GM19395 (cell line): ENCODE measurements around the gene RAE1.
A peak's percentile ranks its signal among the peaks of the same experiment; 100 is the strongest.

Source experiments
- ATAC-seq: cut with Tn5 transposase; IDR thresholded peaks from one replicate; pipeline ENCODE4 v1.9.1; 2021; ENCODE audit warnings: mild to moderate bottlenecking, moderate library complexity; ENCODE audit not compliant: unreplicated experiment

Gene RAE1

DNA sequence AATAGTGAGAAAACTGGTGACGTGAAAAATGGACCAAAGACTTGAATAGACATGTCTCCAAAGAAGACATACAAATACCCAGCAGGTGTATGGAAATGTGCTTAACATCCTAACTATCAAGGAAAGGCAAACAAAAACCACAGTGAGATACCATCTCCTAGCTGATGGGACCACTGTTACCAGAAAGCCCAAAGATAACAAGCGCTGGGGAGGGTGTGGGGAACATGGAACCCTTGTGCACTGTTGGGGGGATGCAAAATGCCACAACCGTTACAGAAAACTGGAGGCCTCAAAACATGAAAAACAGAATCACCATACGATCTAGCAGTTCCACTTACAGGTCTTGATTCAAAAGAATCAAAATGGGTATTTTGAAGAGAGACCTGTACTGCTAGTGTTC lies 20.3 kb downstream of the RAE1 start:
- ATAC-seq = no peak

DNA sequence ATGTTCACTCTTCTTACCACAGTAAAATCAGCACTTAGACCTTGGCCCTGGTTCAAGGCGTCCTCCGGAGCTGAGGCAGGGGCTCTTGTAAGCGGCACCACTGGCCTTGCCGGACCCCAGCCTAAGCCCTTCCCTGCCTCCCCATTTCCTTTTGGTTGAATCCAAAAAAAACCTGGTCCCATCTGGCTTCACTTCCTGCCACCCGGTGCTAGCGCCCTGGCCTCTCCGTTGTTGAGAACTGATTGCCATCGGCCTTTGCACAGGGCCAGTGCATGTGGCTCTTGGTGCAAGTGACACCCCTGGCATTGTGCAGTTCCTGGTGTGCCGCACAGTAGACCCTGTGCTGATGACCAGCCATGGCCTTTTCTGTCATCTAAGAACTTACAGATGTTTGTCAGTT lies 21.1 kb downstream of the RAE1 start:
- ATAC-seq = no peak

- ATAC-seq = no peak
Observed at GRCh38 chr20:57372581-57373350, 21.7 kb downstream of the RAE1 start.

GRCh38 chr20:57374343-57374930 lies 23.4 kb downstream of the RAE1 start:
- ATAC-seq = no peak

DNA sequence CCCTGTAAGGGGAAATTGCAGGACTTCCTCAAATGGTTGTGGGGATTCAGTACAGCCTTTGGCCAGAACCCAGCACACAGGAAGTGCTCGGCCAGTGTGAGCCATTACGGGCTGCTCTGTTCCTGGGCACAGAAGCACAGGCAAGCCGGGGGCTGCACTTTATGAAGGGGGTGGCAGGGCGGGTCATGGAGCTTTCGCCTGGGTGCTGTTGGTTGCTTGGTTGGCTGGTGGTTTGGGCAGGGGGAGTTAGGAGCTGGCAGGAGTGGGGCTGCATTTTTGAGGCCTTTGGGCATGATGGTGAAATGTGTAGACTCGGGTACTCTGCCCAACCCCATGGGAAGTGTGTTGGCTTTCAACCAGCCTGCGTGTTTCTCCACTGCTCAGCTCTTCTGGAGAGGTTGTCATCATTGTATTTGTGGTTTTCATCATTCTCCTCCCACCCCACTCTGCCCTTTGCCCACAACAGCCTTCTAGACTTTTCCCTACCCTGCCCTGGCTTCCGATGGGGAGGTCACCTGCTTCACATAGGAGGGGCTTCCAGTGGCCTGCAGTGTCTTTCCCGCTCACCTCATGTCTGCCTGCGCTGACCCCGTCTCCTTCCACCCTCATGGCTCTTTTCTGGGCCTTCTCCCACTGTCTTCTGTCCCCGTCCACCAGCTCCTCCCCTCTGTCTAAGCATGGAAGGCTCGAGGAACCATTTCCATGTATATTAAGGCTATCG lies 24.0 kb downstream of the RAE1 start:
- ATAC-seq = no peak

DNA sequence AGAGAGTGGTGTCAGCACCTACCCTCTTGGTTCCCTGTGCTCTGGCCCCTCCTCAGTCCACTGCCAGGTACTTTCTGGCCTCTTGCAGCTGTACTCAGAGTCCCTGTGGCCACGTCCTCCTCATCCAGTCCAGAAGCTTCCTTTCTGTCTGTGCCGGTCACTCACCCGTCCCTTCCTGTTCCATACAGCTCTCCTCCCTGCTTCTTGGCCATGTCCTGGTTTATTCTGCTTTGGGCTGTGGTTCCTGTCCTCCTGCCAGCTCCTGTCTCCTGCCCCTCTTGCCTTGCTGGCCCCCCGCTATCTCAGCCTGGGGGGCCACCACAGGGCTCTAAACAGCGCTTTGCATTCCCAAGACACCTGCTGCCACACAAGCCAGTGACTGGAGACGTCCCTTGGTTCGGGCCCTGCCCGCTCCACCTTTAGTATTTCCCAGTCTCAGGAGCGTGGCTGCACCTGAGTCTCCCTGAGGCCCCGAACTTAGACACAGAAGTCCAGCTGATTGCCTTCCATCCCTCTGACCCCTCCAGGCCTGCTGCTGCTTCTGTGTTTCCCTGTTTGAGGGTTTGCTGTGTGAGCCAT lies 24.7 kb downstream of the RAE1 start:
- ATAC-seq = no peak

- no peak for ATAC-seq
Observed at GRCh38 chr20:57377350-57377749, 26.3 kb downstream of the RAE1 start.

- no peak for ATAC-seq
Observed at GRCh38 chr20:57378107-57378506, 27.1 kb downstream of the RAE1 start.

GRCh38 chr20:57378646-57379262 lies 27.7 kb downstream of the RAE1 start:
- no peak for ATAC-seq

- no peak for ATAC-seq
Observed at GRCh38 chr20:57379263-57379647, 28.2 kb downstream of the RAE1 start.

GRCh38 chr20:57380081-57380750 lies 29.2 kb downstream of the RAE1 start:
- no peak for ATAC-seq

DNA sequence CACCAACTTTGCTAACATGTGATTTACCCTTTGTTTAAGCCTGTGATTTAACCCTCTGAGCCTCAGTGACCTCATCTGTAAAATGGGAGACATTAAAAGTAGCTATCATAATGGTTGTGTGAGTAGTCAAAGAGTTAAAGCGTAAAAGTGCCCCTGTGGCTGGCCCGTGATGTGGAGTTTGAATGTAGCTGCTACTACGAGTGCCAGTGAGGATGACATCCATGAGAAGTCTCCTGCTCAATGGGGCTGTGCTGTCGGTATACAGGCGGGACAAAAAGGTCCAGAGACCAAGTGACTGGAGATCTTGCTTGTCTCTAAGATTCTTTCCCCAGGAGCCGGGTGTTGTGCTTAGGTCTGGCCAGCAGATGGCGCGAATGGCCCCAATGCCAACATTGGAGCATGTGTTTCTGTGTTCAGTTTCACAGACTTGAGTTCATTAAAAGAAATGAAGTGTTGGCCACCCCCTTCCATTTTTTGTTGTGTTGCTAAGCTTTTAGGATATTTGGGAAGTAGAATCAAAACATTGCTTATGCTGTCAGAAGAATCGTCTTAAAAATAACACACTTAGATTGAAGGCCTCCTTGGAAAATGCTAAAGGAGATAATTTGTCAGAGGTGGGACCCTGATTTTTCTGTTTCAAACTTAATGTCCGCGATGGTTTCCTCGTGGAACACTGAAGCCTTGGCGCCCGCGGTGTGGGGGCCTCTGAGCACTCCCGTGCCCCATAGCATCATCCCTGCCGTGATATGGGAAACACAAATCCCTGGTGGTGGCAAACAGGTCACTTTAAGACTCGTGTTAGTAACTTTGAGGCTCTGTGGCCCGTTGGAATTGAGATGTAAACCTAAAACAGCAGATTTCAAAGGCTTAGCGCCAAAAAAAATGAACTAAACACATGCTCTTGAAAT lies 30.8 kb downstream of the RAE1 start:
- peak; percentile 65 for ATAC-seq

GRCh38 chr20:57382516-57382915 lies 31.5 kb downstream of the RAE1 start:
- ATAC-seq = no peak

GRCh38 chr20:57383447-57384347 lies 32.6 kb downstream of the RAE1 start:
- no peak for ATAC-seq

DNA sequence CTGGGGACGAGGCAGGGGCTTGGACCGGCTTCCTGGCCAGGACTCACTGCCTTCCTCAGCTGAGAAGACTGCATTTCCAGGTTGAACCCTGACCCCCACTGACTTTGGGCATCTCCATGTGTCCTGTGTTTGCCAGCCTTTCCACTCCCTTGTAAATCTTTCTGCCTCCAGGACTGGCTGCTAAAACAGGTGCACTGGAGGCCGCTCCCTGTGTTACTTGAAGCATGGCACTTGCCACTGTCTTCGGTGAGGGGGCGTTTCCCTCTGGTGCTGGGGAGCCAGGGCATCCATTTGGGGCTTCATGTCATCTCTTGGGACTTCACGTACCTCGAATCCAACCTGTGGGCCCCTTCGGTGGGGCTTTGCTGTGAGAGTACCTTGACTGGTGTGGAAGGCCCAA lies 33.4 kb downstream of the RAE1 start:
- ATAC-seq = no peak

DNA sequence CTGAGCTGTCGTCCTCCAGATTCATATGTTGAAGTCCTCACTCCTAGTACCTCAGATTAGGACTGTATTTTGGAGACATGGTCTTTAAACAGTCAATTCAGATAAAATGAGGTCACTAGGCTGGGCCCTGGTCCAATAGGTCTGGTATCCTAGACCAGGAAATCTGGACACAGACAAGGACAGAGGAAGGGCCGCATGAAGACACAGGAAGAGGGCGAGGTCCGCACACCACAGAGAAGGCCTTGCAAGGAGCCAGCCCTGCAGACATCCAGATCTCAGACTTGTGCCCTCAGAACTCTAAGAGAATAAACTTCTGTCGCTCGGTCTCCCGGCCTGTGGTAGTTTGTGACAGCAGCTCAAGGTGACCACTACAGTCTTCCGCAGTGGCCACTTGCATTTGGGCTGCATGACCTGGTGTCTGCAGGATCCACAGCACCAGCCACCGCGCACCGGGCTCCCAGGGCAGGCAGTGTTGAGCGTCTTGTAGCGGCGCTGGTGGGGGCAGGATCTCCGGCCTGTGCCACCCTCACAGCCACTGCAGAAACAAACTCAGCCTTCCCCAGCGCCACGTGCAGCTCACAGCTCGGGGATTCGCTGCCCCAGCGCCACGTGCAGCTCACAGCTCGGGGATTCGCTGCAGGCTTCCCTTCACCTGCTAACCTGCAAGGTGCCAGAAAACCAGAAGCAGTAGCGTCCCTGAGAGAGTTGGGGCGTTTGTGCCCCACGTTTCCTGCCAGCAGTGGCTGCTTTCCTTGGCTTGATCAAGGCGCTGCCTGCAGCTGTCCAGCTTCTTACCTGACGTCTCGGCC lies 34.1 kb downstream of the RAE1 start:
- ATAC-seq = no peak

DNA sequence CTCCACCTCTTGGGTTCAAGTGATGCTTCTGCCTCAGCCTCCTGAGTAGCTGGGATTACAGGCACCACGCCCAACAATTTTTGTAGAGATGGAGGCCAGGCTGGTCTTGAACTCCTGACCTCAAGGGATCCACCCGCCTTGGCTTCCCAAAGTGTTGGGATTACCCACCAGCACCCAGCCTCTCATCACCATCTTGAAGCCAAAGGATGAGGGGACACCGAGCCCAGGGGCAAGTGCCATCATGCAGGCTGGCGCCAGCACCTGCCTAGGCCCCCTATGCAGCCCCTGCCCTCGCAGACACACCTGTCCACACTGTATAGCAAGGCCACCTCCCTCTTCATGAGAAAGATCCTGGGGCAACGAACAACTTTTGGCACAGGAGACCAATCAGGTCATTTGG lies 34.9 kb downstream of the RAE1 start:
- ATAC-seq = no peak

DNA sequence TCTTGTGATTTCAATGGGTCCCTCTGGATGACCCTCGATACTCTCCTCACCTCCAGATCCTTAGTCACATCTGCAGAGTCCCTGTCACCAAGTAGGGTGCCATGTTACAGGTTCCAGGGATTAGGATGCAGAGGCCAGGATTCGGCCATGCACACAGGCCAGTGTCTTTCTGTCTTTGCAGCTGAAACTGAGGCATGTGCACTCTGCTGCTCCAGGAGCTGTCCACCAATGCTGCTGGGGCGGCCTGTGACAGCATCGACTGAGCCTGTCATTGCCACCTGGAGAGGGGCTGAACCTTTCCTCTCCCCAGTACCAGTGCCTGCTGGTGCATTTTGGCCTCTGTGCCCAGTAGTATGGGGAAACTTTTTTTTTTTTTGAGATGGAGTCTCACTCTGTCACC lies 35.7 kb downstream of the RAE1 start:
- ATAC-seq = no peak
